NCI-H1694 treated with DMSO at 0.1 percent for 48 hours (cell line): ENCODE measurements around the gene TOX3.

ENCODE experiments used
- DNase-seq: peaks from one replicate; lab custom pipeline; 2025; lab: John Stamatoyannopoulos, UW

Gene TOX3

DNA sequence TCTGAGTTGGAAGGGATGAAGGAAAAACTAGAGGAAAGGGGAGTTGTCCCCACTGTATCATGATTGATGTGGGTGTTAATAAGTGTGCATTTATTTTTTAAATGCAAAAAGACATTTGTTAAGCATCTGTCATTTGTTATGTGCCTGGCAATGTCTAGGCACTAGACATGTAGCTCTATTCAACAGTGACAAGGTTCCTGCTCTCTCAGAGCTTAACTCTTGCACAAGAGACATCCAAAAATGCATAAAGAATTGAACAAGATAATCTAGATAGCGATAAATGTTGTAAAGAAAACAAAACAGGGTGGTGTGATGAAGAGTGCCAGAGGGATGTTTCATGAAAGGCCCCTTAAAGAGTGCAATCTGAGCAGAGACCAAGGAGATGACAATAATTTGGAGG is 148.9 kb downstream of the TOX3 start:
- DNase-seq = no peak

DNA sequence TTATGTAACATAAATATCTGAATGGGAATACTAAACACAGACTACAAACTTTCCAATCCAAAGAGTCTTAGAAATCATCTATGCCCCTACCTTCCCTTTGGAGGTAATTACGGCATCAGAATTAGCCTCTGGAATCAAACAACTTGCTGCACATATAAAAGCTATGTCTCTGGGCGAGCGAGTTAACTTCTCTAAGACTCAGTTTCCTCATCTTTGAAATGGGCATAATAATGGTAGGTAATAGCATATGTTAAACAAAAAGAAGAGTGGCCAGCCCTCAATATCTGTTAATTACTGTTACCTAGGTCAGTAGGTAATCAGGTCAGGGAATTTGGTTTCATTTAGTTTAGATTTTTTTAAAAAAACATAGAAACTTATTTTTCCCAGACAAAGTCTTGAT is 153.5 kb downstream of the TOX3 start:
- no peak for DNase-seq

DNA sequence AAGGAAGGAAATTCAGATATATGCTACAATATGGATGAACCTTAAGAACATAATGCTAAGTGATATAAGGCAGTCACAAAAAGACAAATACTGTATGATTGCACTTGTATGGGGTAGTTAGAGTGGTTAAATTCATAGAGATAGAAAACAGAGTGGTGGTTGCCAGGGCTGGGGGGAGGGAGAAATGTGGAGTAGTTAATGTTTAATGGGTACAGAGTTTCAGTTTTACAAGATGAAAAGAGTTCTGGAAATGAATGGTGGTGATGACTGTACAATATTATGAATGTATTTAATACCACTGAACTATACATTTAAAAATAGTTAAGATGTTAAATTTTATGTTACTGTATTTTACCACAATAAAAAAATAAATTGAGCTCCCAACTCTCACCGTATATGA is 157.9 kb downstream of the TOX3 start:
- no peak for DNase-seq
